ENCODE measurements around the gene BATF3.

BATF3 gene

GRCh38 chr1:212702672-212703071 lies 3.0 kb upstream of the BATF3 start:
- no peak for DNase-seq

DNA sequence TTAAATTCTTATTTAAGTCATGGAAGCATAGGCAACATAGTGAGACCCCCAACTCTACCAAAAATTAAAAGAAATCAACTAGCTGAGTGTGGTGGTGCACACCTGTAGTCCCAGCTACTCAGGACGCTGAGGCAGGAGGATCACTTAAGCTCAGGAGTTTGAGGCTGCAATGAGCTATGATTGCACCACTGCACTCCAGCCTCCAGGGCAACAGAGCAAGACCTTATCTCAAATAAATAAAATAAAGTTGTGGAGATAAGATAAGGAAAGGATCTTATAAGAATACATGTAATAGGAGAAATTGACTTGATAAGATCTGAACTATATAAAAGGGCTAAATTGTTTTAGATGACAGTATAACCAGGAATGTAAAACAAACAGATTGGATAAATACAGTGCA lies 2.3 kb upstream of the BATF3 start:
- no peak for DNase-seq

GRCh38 chr1:212700892-212701819 lies 1.5 kb upstream of the BATF3 start:
- DNase-seq, result peak in 1 of 2 experiments; percentile 30

- peak in 1 of 2 experiments; percentile 11 for DNase-seq
These were observed 717 bp upstream of the BATF3 start for GRCh38 chr1:212700223-212700891.

DNA sequence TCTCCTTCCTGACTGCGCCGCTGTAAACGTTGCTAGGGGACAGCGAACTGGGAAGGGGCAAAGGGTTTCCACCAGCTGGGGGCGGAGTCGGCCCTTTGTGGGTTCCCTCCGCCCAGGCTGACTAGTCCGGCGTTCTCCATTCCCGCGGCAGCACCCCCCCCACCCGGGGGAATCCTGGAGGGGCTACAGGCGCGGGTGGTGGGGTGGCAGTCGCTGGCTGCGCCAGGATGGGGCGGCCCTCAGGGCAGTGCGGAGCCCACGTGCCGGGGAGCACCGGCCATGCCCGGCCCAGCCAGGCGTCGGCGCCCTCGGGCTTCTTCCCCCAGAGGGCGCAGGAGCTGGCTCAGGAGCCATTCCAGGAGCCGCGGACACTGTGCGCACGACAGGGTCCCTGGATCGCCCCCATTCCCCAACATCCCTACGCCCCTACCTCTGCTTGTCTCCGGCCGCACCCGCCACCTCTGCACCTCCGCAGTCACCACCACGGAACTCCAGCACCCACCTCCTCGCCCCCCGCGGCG lies 476 bp downstream of the BATF3 start:
- peak in 1 of 2 experiments; percentile 45 for DNase-seq

DNA sequence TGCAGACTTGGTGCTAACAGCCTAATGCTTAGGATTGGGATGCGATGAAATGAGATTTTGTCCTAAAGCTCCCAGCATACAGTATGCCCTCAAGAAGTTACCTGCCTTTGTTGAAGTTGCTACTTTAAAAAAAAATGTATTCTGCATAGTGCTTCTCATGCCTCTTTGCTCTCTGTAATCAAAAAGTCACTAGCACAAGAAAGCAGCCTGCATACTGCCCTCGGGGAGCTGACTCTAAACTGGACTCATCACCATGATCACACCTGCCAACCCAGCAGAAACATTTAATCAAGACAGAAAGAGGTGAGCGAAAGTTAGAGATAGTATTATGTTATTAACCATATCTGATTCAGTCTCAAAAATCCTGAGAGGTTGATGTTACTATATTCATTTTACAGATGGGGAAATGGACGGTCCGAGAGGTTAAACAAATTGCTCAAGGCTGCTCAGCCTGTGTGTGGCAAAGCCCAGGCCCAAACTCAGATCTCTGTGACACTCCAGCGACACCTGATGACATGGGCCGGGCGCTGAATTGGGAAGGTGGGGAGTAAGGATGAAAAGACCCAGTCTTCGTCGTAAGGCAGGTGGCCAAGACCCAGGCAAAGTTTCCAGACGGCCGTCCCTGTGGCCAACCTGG lies 1.1 kb downstream of the BATF3 start:
- DNase-seq, result no peak

- no peak for DNase-seq
These were observed 2.8 kb downstream of the BATF3 start for GRCh38 chr1:212696721-212697331.

DNA sequence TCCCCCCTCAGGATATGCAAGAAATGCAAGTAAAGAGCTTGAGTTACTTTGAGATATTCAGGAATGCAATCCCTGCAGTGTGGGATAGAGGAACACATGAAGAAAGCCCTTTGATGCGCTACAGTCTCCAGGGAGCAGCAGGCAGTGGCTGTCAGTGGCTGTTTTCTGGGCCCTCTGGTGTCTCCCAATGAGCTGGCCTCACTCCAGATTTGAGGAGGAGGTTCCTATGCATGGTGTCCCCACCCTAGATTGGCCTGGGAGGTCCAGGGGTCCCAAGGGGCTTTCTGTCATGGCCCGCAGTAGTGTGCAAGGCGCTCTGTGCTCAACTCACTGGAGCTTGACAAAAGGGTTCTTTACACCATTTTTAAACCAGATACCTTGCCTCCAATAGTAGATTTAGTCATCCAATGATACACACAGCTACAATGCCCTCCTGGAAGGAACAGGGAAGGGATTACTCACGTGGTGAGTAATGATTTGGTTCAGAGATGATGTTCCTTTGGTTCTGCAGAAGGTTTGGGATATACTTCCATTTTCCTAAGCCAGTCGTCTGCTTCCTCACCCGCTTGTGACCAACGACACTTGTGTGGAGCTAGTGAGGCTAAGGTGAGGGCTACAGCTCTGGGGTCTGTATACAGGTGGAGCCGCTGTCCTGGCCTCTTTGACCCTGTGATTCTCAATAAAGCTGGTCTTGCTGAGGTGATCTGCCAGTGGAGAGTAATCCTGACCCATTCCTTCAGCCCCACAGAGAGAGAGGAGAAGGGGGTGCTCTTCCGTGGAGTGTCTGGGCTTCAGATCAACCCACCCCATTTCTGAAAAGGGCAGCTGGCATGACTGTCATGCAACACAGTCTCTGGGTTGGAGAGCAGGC lies 6.6 kb downstream of the BATF3 start:
- DNase-seq, result no peak

DNA sequence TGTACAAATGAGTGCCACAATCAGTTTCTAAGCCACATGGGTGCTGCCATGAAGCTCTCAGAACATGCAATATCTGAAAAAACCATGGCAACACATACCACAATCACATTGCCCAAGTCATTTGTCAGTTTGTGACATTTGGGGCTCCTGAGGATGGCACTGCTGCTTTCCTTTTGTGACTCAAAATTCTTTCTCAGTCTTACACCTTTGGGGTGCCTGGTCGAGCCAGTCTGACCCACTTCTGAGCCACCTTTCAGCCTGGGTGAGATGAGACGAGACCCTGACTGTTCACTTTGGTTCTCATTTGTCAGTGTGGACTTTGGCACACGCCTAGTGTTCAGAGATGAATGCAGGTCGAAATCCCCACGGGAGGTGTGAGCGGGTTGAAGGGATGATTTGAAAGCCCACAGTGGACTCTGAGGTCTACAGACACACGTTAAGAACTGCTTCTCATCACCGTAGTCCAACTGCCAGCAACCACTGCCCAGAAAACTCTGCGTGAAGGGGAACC lies 8.0 kb downstream of the BATF3 start:
- no peak for DNase-seq

DNA sequence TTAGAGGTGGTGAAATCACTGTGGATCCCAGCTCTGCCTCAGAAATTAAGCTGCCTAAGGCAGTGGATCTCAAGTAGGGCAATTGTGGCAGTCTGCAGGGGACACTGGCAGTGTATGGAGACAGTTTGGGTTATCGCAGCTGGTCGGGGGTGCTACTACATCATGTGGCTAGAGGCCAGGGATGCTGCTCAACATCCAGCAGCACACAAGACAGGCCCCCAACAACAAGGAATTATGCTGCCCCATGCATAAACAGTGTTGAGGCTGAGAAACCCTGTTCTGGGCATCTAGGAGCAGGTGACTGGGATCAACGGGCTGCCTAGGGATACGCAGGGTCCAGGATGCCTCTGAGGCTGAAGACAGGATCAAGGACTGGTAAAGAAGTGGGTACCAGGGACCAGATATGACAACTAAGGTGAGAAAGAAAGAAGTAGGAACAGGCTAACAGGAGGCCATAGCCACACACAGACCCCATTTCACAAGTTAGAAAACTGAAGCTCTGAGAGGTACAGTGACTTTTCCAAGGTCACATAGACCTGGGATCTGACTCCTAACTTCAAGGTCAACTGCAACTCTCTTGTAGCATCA lies 8.7 kb downstream of the BATF3 start:
- no peak for DNase-seq

- DNase-seq, result no peak
These were observed 9.7 kb downstream of the BATF3 start for GRCh38 chr1:212689758-212690529.

DNA sequence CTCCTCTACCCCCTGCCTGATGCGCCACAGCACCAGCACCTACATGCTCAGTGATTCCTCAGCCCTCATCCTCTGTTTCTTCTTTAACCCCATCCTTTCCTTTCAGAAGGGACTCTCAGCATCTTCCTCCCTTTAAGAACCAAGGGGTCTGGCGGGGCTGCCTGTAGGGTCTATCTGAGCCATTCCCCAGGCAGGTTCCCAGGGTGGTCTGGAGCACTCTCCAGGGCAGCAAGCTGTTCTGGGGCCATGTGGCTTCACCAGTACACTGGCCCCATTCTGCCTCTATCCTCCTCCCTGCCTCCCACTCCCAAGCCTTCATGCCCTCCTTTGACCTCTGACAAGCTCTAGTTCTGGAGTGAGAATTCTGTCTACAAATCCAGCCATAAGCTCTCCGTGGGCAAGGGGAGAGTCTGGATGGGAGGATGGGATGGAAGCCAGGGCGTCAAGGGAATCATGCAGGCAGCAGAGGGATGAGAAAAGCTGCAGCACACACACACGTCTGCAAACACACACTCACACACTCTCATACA lies 10.4 kb downstream of the BATF3 start:
- DNase-seq, result no peak

DNA sequence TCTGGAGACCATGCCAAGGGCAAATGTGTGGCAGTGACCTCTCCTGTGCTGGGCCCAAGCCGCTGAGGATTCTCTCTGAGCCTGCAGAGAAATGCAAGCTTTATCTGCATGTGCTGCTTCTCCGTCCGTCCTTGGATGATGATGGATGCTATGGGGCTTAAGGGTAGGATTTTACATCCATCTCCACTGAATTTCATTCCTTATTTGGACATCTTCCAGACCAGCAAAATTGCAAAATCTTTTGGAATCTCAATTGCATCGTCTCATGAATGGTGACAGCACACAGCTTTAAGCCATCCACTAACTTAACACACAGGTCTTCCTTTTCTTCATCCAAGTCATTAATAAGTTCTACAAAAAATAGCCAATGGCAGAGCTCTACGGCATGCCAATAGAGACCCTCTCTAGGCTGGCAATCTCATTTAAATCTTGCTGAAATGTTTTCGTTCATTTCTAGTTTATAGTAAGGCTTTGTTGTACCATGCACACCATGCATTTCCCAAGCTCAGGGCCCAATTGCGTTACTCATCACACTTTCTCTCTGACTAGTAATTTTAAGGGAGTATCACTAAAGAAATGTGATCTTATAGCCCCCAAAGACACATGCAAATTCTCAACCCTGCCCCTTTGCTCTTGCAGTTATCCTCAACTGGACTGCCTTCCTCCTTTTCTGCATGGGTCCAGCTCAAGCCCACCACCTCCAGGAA lies 11.1 kb downstream of the BATF3 start:
- DNase-seq, result no peak

GRCh38 chr1:212687811-212688210 lies 11.8 kb downstream of the BATF3 start:
- DNase-seq, result no peak

DNA sequence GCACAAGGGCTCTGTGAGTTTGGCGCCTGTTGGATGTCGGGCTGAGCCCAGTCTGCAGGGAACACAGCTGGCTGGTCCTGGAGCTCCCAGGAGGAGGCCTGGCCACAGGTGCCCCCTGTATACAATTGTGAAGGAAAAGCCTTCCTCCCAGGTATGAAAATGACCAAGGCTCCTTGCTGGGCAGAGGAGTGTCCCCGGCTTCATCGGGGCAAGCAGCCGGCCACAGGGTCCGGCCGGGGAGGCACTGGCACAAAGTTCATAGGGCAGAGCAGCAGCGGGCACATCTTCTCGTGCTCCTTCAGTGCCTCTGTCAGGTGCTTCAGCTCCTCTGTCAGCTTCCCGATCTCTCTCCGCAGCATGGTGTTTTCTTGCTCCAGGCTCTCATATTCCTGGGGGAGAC lies 13.0 kb downstream of the BATF3 start:
- DNase-seq, result no peak

GRCh38 chr1:212686069-212686468 lies 13.6 kb downstream of the BATF3 start:
- no peak for DNase-seq

DNA sequence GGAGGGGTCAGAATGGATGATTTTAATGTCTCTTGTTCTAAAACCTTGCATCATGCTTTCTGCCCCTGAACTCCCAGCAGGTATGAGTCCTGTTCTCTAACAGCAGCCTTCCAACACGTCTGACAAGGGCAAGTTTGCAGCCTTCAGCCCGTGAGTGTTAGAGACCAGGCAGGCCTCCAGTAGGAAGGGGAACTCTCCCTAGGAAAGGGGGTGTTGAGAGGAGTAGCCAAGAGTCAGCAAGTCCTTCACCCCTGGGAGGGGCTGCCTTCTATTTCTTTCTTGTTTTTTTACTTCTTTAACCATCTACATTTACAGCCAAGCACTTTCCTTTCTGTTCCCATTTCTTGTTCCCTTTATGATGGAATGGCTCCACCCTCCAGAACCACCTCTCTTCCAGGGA lies 14.2 kb downstream of the BATF3 start:
- DNase-seq, result no peak

- DNase-seq, result no peak
These were observed 15.0 kb downstream of the BATF3 start for GRCh38 chr1:212684521-212685090.

GRCh38 chr1:212684076-212684475 lies 15.6 kb downstream of the BATF3 start:
- no peak for DNase-seq
